Neural cell (in vitro differentiated cells): ENCODE measurements around the gene VSIR.

Source experiments
- EP300 ChIP-seq: fragments of 450-650 bp; conservative IDR thresholded peaks from 2 replicates; pipeline ENCODE4 v1.6.1; 2014; ENCODE audit warnings: antibody characterized with exemption, mild to moderate bottlenecking, moderate library complexity; ENCODE audit not compliant: poor library complexity, severe bottlenecking
- EZH2 ChIP-seq: fragments of 200-600, 300-800 bp; shearing (Covaris generic), sonication (generic); IDR thresholded peaks from 2 replicates; pipeline ENCODE4 v1.6.1; 2014; ENCODE audit warnings: antibody characterized with exemption, low read length, borderline replicate concordance, mild to moderate bottlenecking; ENCODE audit not compliant: insufficient read depth, poor library complexity, severe bottlenecking
- SMC3 ChIP-seq: fragments of 450-650 bp; conservative IDR thresholded peaks from 2 replicates; pipeline ENCODE4 v1.6.1; 2014; ENCODE audit warnings: antibody characterized with exemption, mild to moderate bottlenecking, moderate library complexity; ENCODE audit not compliant: poor library complexity
- TF ChIP-seq, protein P1 (sequence below): fragments of 450-650 bp; IDR thresholded peaks from 2 replicates; pipeline ENCODE4 v1.5.1; 2014; ENCODE audit warnings: antibody characterized with exemption, mild to moderate bottlenecking, moderate library complexity; ENCODE audit not compliant: poor library complexity, severe bottlenecking
- TF ChIP-seq, protein P2 (sequence below): IDR thresholded peaks from 2 replicates; pipeline ENCODE4 v1.6.1; 2012; ENCODE audit warnings: borderline replicate concordance

DNA sequence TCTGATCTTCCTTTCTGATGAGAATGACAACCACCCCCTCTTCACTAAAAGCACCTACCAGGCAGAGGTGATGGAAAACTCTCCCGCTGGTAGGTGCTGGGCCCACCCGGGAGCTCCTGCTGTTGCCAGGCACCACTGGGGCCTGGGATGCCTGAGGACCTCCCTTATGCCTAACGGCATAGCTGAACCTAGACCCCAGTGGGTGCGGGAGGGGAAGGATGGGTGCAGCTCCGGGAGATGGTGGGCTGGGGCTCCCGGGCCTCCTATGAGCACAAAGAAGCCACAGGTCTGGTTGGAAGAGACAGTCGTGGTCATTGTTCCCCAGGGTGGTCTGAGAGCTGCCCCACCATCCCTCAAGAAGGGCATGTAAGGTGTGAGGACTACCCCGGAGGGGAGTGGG, 15.6 kb upstream of the VSIR start:
- TF ChIP-seq EP300 (no peak), EZH2 (no peak), SMC3 (no peak)
- TF ChIP-seq, protein P1, sequence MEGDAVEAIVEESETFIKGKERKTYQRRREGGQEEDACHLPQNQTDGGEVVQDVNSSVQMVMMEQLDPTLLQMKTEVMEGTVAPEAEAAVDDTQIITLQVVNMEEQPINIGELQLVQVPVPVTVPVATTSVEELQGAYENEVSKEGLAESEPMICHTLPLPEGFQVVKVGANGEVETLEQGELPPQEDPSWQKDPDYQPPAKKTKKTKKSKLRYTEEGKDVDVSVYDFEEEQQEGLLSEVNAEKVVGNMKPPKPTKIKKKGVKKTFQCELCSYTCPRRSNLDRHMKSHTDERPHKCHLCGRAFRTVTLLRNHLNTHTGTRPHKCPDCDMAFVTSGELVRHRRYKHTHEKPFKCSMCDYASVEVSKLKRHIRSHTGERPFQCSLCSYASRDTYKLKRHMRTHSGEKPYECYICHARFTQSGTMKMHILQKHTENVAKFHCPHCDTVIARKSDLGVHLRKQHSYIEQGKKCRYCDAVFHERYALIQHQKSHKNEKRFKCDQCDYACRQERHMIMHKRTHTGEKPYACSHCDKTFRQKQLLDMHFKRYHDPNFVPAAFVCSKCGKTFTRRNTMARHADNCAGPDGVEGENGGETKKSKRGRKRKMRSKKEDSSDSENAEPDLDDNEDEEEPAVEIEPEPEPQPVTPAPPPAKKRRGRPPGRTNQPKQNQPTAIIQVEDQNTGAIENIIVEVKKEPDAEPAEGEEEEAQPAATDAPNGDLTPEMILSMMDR, result no peak
- TF ChIP-seq, protein P2, sequence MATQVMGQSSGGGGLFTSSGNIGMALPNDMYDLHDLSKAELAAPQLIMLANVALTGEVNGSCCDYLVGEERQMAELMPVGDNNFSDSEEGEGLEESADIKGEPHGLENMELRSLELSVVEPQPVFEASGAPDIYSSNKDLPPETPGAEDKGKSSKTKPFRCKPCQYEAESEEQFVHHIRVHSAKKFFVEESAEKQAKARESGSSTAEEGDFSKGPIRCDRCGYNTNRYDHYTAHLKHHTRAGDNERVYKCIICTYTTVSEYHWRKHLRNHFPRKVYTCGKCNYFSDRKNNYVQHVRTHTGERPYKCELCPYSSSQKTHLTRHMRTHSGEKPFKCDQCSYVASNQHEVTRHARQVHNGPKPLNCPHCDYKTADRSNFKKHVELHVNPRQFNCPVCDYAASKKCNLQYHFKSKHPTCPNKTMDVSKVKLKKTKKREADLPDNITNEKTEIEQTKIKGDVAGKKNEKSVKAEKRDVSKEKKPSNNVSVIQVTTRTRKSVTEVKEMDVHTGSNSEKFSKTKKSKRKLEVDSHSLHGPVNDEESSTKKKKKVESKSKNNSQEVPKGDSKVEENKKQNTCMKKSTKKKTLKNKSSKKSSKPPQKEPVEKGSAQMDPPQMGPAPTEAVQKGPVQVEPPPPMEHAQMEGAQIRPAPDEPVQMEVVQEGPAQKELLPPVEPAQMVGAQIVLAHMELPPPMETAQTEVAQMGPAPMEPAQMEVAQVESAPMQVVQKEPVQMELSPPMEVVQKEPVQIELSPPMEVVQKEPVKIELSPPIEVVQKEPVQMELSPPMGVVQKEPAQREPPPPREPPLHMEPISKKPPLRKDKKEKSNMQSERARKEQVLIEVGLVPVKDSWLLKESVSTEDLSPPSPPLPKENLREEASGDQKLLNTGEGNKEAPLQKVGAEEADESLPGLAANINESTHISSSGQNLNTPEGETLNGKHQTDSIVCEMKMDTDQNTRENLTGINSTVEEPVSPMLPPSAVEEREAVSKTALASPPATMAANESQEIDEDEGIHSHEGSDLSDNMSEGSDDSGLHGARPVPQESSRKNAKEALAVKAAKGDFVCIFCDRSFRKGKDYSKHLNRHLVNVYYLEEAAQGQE, result no peak
